NCI-H446 (cell line): Measurements from ENCODE around the gene PRR12.

Experiments
- DNase-seq, 2 experiments: peaks; one replicate each; lab custom pipeline; 2025; lab: John Stamatoyannopoulos, UW

The PRR12 gene

GRCh38 chr19:49560358-49560900 is 30.6 kb upstream of the PRR12 start:
- no peak for DNase-seq

GRCh38 chr19:49564616-49565045 is 26.4 kb upstream of the PRR12 start:
- DNase-seq = no peak

- DNase-seq = no peak
Measured at GRCh38 chr19:49565261-49565660, 25.7 kb upstream of the PRR12 start.

- DNase-seq = no peak
Measured at GRCh38 chr19:49566302-49566701, 24.7 kb upstream of the PRR12 start.

GRCh38 chr19:49567861-49568441 is 23.0 kb upstream of the PRR12 start:
- DNase-seq = no peak

GRCh38 chr19:49570138-49570856 is 20.7 kb upstream of the PRR12 start:
- DNase-seq = peak; percentile 88 to 91

- peak in 1 of 2 experiments; percentile 29 for DNase-seq
Measured at GRCh38 chr19:49570997-49571676, 19.8 kb upstream of the PRR12 start.

GRCh38 chr19:49573009-49573408 is 18.0 kb upstream of the PRR12 start:
- DNase-seq = no peak

- DNase-seq = no peak
Measured at GRCh38 chr19:49573425-49573824, 17.6 kb upstream of the PRR12 start.

- DNase-seq = no peak
Measured at GRCh38 chr19:49574206-49574755, 16.7 kb upstream of the PRR12 start.

GRCh38 chr19:49579193-49579592 is 11.8 kb upstream of the PRR12 start:
- no peak for DNase-seq

GRCh38 chr19:49579947-49580263 is 11.1 kb upstream of the PRR12 start:
- DNase-seq = no peak

GRCh38 chr19:49580264-49581006 is 10.5 kb upstream of the PRR12 start, which contains the start of gene NOSIP:
Gene NOSIP (minus strand): TSS chr19:49580556. CDS start chr19:49560691, 19,865 bp downstream.
- DNase-seq = peak; percentile 97 to 98

- DNase-seq = no peak
Measured at GRCh38 chr19:49581007-49581508, 9.9 kb upstream of the PRR12 start, which contains the start of gene PRRG2. Gene PRRG2 (plus strand): TSS chr19:49581316. CDS start chr19:49583220, 1,904 bp downstream.

GRCh38 chr19:49583239-49583638 is 7.7 kb upstream of the PRR12 start:
- no peak for DNase-seq

- DNase-seq = no peak
Measured at GRCh38 chr19:49585023-49585422, 6.0 kb upstream of the PRR12 start.

GRCh38 chr19:49587227-49587626 is 3.8 kb upstream of the PRR12 start:
- DNase-seq = no peak

- DNase-seq = no peak
Measured at GRCh38 chr19:49588365-49589122, 2.4 kb upstream of the PRR12 start.

- no peak for DNase-seq
Measured at GRCh38 chr19:49589502-49589905, 1.5 kb upstream of the PRR12 start.

GRCh38 chr19:49590071-49590970 is 661 bp upstream of the PRR12 start:
- DNase-seq = peak; percentile 96 to 98
